GM12891 (cell line): ENCODE measurements around the gene KCNG2.
A peak's percentile ranks its signal among the peaks of the same experiment; 100 is the strongest.

Experiments
- DNase-seq: peaks from one replicate; pipeline ENCODE4 v3.0.0; 2011; ENCODE audit warnings: low spot score; ENCODE audit not compliant: insufficient read length
- FAIRE-seq: peaks from 2 replicates; lab custom pipeline; 2011; peaks lifted over from hg19 to GRCh38; lab: Jason Lieb, UNC
- PAX5 ChIP-seq: IDR thresholded peaks from 2 replicates; pipeline ENCODE4 v1.6.1; 2011; ENCODE audit warnings: low read length, moderate library complexity, mild to moderate bottlenecking; ENCODE audit not compliant: insufficient read depth, severe bottlenecking
- POLR2A ChIP-seq: IDR thresholded peaks from 2 replicates; pipeline ENCODE4 v1.6.1; 2011; ENCODE audit warnings: low read depth, low read length, control low read depth
- POLR2AphosphoS5 ChIP-seq: IDR thresholded peaks from 2 replicates; pipeline ENCODE4 v1.6.1; 2011; ENCODE audit warnings: low read depth, low read length, control low read depth
- POU2F2 ChIP-seq: IDR thresholded peaks from 2 replicates; pipeline ENCODE4 v1.6.1; 2011; ENCODE audit warnings: low read depth, mild to moderate bottlenecking, control low read depth, low read length, moderate library complexity
- SPI1 ChIP-seq: IDR thresholded peaks from 2 replicates; pipeline ENCODE4 v1.6.1; 2011; ENCODE audit warnings: low read depth, low read length, control low read depth
- TAF1 ChIP-seq: IDR thresholded peaks from 2 replicates; pipeline ENCODE4 v1.6.1; 2011; ENCODE audit warnings: low read depth, low read length, control low read depth

Gene KCNG2

GRCh38 chr18:79901665-79902064, 103.9 kb downstream of the KCNG2 start:
- DNase-seq (peak; percentile 13), FAIRE-seq (no peak)
- TF ChIP-seq SPI1, result no peak
- no peak for TF ChIP-seq POLR2AphosphoS5

GRCh38 chr18:79902075-79902474, 104.3 kb downstream of the KCNG2 start:
- DNase-seq (peak; percentile 3), FAIRE-seq (no peak)
- TF ChIP-seq PAX5 (no peak), POLR2AphosphoS5 (no peak), POLR2A (no peak), TAF1 (no peak), POU2F2 (no peak), SPI1 (no peak)

GRCh38 chr18:79902640-79903039, 104.9 kb downstream of the KCNG2 start:
- FAIRE-seq (no peak), DNase-seq (peak; percentile 5)
- no peak for TF ChIP-seq TAF1
- TF ChIP-seq POLR2AphosphoS5, result no peak
- TF ChIP-seq PAX5, result no peak
- no peak for TF ChIP-seq SPI1
- TF ChIP-seq POLR2A, result no peak
- TF ChIP-seq POU2F2, result no peak

- FAIRE-seq (no peak), DNase-seq (peak; percentile 12)
- TF ChIP-seq POU2F2, result no peak
- no peak for TF ChIP-seq TAF1
Observed at GRCh38 chr18:79903071-79903635, 105.4 kb downstream of the KCNG2 start.

- FAIRE-seq (no peak), DNase-seq (peak; percentile 15)
- TF ChIP-seq POU2F2 (no peak), PAX5 (no peak), POLR2A (no peak), TAF1 (no peak), POLR2AphosphoS5 (no peak), SPI1 (no peak)
Observed at GRCh38 chr18:79903787-79904356, 106.1 kb downstream of the KCNG2 start.

- DNase-seq (peak; percentile 8), FAIRE-seq (no peak)
- TF ChIP-seq POLR2A (no peak), POU2F2 (no peak), TAF1 (no peak), POLR2AphosphoS5 (no peak)
Observed at GRCh38 chr18:79904357-79905147, 106.8 kb downstream of the KCNG2 start.

- DNase-seq, result no peak
- TF ChIP-seq POU2F2 (no peak), POLR2AphosphoS5 (no peak), PAX5 (no peak), TAF1 (no peak), SPI1 (no peak), POLR2A (no peak)
- FAIRE-seq, result no peak
Observed at GRCh38 chr18:79905389-79905911, 107.7 kb downstream of the KCNG2 start.

GRCh38 chr18:79905993-79906392, 108.3 kb downstream of the KCNG2 start:
- FAIRE-seq, result no peak
- TF ChIP-seq TAF1, result no peak
- no peak for TF ChIP-seq PAX5
- TF ChIP-seq POU2F2, result no peak
- TF ChIP-seq POLR2AphosphoS5, result no peak
- no peak for TF ChIP-seq POLR2A
- TF ChIP-seq SPI1, result no peak
- DNase-seq, result no peak

GRCh38 chr18:79906706-79907105, 109.0 kb downstream of the KCNG2 start:
- no peak for DNase-seq
- no peak for TF ChIP-seq PAX5
- no peak for TF ChIP-seq SPI1
- TF ChIP-seq POLR2AphosphoS5, result no peak
- no peak for TF ChIP-seq TAF1
- no peak for TF ChIP-seq POU2F2
- no peak for TF ChIP-seq POLR2A
- FAIRE-seq, result no peak
